AG10803 (cell line): ENCODE measurements around the gene FLYWCH2.
"Not testable (repeated sequence)": the region's sequence is repeated elsewhere in the genome, so short reads cannot be mapped to it uniquely, and the experiment has no call there.

Source experiments
- DNase-seq: peaks from one replicate; pipeline ENCODE4 v3.0.0; 2010; ENCODE audit warnings: low read depth
- H3K4me3 ChIP-seq: 2 replicates; pipeline ENCODE4 v1.5.1; 2011; ENCODE audit warnings: mild to moderate bottlenecking, low read length, control low read depth
- CTCF ChIP-seq: conservative IDR thresholded peaks from 2 replicates; pipeline ENCODE4 v1.5.1; 2011; ENCODE audit warnings: mild to moderate bottlenecking, low read length, control low read depth, inconsistent platforms

FLYWCH2 gene

GRCh38 chr16:2902337-2903130 lies 19.5 kb downstream of the FLYWCH2 start:
- no peak for DNase-seq
- no peak for TF ChIP-seq CTCF

GRCh38 chr16:2904100-2904921 lies 21.3 kb downstream of the FLYWCH2 start:
- peak overlapping the region; percentile 81 for H3K4me3 ChIP-seq
- DNase-seq = peak; percentile 82
- TF ChIP-seq CTCF = peak; percentile 71

More at GRCh38 chr16:2902337-2903130, 19.5 kb downstream of the FLYWCH2 start:
- H3K4me3 ChIP-seq = no peak overlapping the region

GRCh38 chr16:2904922-2905240 lies 21.9 kb downstream of the FLYWCH2 start:
- no peak for TF ChIP-seq CTCF
- peak overlapping the region; percentile 81 for H3K4me3 ChIP-seq
- DNase-seq = no peak

- peak; percentile 99 for DNase-seq
- peak overlapping the region; percentile 81 for H3K4me3 ChIP-seq
- TF ChIP-seq CTCF = no peak
Measured at GRCh38 chr16:2905241-2905987, 22.4 kb downstream of the FLYWCH2 start.

GRCh38 chr16:2905988-2906387 lies 23.0 kb downstream of the FLYWCH2 start:
- no peak for DNase-seq
- H3K4me3 ChIP-seq = no peak overlapping the region
- TF ChIP-seq CTCF = no peak

- not testable (repeated sequence) for H3K4me3 ChIP-seq
- peak; percentile 42 for DNase-seq
- TF ChIP-seq CTCF = peak; percentile 41
Measured at GRCh38 chr16:2907084-2907753, 24.2 kb downstream of the FLYWCH2 start.
